AG09309 (cell line): ENCODE data around the gene IGF1R.

Source experiments
- DNase-seq: peaks from one replicate; pipeline ENCODE4 v3.0.0-alpha.2; 2010; ENCODE audit warnings: low read depth
- H3K4me3 ChIP-seq: 2 replicates; pipeline ENCODE4 v1.5.1; 2011; ENCODE audit warnings: mild to moderate bottlenecking, low read depth, low read length, moderate library complexity; ENCODE audit not compliant: control insufficient read depth
- CTCF ChIP-seq: IDR thresholded peaks from 2 replicates; pipeline ENCODE4 v1.5.1; 2011; ENCODE audit warnings: mild to moderate bottlenecking, low read depth, low read length, inconsistent platforms; ENCODE audit not compliant: insufficient read depth, control insufficient read depth; ENCODE audit errors: missing control alignments

The IGF1R gene

GRCh38 chr15:98708037-98708590 is 59.8 kb downstream of the IGF1R start:
- H3K4me3 ChIP-seq: no peak overlapping the region
- no peak for DNase-seq
- TF ChIP-seq CTCF: no peak

GRCh38 chr15:98711810-98712209 is 63.5 kb downstream of the IGF1R start:
- no peak overlapping the region for H3K4me3 ChIP-seq
- no peak for DNase-seq
- TF ChIP-seq CTCF: no peak

GRCh38 chr15:98712845-98713584 is 64.7 kb downstream of the IGF1R start:
- no peak for DNase-seq
- TF ChIP-seq CTCF: no peak
- no peak overlapping the region for H3K4me3 ChIP-seq

- H3K4me3 ChIP-seq: no peak overlapping the region
- no peak for TF ChIP-seq CTCF
- DNase-seq: no peak
Observed at GRCh38 chr15:98713585-98714001, 65.3 kb downstream of the IGF1R start.

- DNase-seq: no peak
- H3K4me3 ChIP-seq: no peak overlapping the region
- TF ChIP-seq CTCF: no peak
Observed at GRCh38 chr15:98714922-98715321, 66.6 kb downstream of the IGF1R start.

- DNase-seq: peak; percentile 20
- TF ChIP-seq CTCF: no peak
- no peak overlapping the region for H3K4me3 ChIP-seq
Observed at GRCh38 chr15:98715401-98715800, 67.1 kb downstream of the IGF1R start.
